WTC11 (cell line): ENCODE results near the gene ZNF8. TPM values are rescaled to one million over a fixed set of nuclear protein-coding genes. Genes with fewer than 3 reads are reported as not detected.

Source experiments
- microRNA-seq: library from miRNA; unstranded; fragments of <30 nt; microRNA quantifications from one replicate; pipeline ENCODE4 v1.2.0, GENCODE V29; 2022; ENCODE audit warnings: borderline number of aligned reads
- total RNA-seq: library from RNA; stranded (reverse); gene quantifications from 3 replicates; pipeline ENCODE4 v1.2.3, GENCODE V29; 2021

ZNF8 gene
- total RNA-seq, 1 experiment from 2014 or later: 18.8 TPM

Small RNA genes lying within 50 kb of the gene (microRNA-seq; reads per million reads assigned to microRNA genes)
- gene MIR6806: not detected

Other genes starting within 250 kb of the ZNF8 start
- 0.69 to 1.3 TPM (median 0.78 TPM) in 3 replicates for gene ZSCAN1, start 244.9 kb upstream of the ZNF8 start, total RNA-seq
- 5.6 to 8.0 TPM (median 7.2 TPM) in 3 replicates for gene ZNF135, start 219.7 kb upstream of the ZNF8 start, total RNA-seq
- gene ZSCAN18, start 180.7 kb upstream of the ZNF8 start, total RNA-seq: 55.9 to 65.5 TPM (median 64.8 TPM) in 3 replicates
- 16.3 to 18.3 TPM (median 16.5 TPM) in 3 replicates for gene ZNF329, start 128.2 kb upstream of the ZNF8 start, total RNA-seq
- gene ZNF274, start 95.9 kb upstream of the ZNF8 start, total RNA-seq: 25.4 to 28.8 TPM (median 27.5 TPM) in 3 replicates
- gene ZNF544, start 50.0 kb upstream of the ZNF8 start, total RNA-seq: 52.8 to 63.8 TPM (median 59.2 TPM) in 3 replicates
- 23.1 to 26.0 TPM (median 24.0 TPM) in 3 replicates for gene ERVK3-1, start 26.4 kb downstream of the ZNF8 start, total RNA-seq
- 3.2 TPM in 3 replicates for gene ZSCAN22, start 48.0 kb downstream of the ZNF8 start, total RNA-seq
- 22.6 to 24.3 TPM (median 23.4 TPM) in 3 replicates for gene A1BG, start 74.5 kb downstream of the ZNF8 start, total RNA-seq
- gene ZNF497, start 83.8 kb downstream of the ZNF8 start, total RNA-seq: 1.7 to 2.1 TPM (median 2.0 TPM) in 3 replicates
- gene ZNF837, start 102.1 kb downstream of the ZNF8 start, total RNA-seq: 3.4 to 4.9 TPM (median 4.6 TPM) in 3 replicates
- gene RPS5, start 108.3 kb downstream of the ZNF8 start, total RNA-seq: 1,498 to 1,502 TPM (median 1,501 TPM) in 3 replicates
- gene RNF225, start 116.7 kb downstream of the ZNF8 start, total RNA-seq: 1.1 to 1.8 TPM (median 1.5 TPM) in 3 replicates
- gene ZNF584, start 129.7 kb downstream of the ZNF8 start, total RNA-seq: 6.6 to 6.8 TPM (median 6.8 TPM) in 3 replicates
- 2.3 to 2.7 TPM (median 2.6 TPM) in 3 replicates for gene ZNF132, start 161.2 kb downstream of the ZNF8 start, total RNA-seq
- 3.3 to 4.0 TPM (median 3.4 TPM) in 3 replicates for gene ZNF324B, start 172.7 kb downstream of the ZNF8 start, total RNA-seq
- gene ZNF324, start 188.1 kb downstream of the ZNF8 start, total RNA-seq: 5.1 to 5.9 TPM (median 5.7 TPM) in 3 replicates
- 5.0 to 6.5 TPM (median 6.0 TPM) in 3 replicates for gene ZNF446, start 197.4 kb downstream of the ZNF8 start, total RNA-seq
- 18.8 to 22.0 TPM (median 21.9 TPM) in 3 replicates for gene SLC27A5, start 233.0 kb downstream of the ZNF8 start, total RNA-seq
- 17.0 to 19.7 TPM (median 18.0 TPM) in 3 replicates for gene ZBTB45, start 240.9 kb downstream of the ZNF8 start, total RNA-seq